ENCODE data around the gene SLC12A1.

DNA sequence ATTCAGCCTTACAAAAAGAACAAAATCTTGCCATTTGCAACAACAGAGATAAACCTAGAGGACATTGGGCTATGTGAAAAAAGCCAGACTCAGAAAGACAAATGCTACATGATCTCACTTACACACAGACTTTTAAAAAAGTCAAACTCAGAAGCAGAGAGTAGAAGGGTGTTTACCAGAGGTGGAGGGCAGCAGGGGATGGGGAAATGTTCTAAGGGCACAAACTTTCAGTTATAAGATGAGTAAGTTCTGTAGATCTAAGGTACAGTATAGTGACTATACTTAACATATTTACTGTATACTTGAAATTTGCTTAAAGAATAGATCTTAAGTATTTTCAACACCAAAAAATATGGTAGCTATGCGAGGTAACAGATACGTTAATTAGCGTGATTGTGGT, 31.0 kb upstream of the SLC12A1 start:
- no peak for TF ChIP-seq EZH2 (IDR thresholded peaks at IDR 0.05; ENCODE audit: low read depth, unreplicated experiment)
- no peak for TF ChIP-seq EZH2phosphoT487 (IDR thresholded peaks at IDR 0.05; ENCODE audit: unreplicated experiment)

Data from GM23338 (cell line).